ENCODE data around the gene KIFC3.
A peak's percentile ranks its signal among the peaks of the same experiment; 100 is the strongest.
"Not testable (repeated sequence)": the region's sequence is repeated elsewhere in the genome, so short reads cannot be mapped to it uniquely, and the experiment has no call there.

KIFC3 gene

DNA sequence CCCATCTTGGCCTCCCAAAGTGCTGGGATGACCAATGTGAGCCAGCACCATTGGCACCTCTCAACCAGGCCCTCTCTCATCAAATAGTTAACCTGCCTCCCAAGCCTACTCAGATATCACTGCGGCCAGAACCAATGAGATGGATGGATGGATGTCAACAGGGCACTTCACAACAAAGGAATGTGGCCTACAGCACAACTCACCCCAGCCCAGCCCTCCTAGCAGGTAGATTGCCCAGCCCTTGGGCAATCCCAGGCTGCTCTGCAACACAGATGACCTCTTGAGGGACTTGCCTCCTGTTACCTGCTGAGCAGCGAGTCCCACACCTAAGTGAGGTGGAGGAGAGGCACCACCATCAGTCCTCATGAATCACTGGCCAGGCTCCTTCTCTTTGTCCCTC is 22.6 kb upstream of the KIFC3 start:
- DNase-seq (ENCODE audit: low spot score) = no peak

DNA sequence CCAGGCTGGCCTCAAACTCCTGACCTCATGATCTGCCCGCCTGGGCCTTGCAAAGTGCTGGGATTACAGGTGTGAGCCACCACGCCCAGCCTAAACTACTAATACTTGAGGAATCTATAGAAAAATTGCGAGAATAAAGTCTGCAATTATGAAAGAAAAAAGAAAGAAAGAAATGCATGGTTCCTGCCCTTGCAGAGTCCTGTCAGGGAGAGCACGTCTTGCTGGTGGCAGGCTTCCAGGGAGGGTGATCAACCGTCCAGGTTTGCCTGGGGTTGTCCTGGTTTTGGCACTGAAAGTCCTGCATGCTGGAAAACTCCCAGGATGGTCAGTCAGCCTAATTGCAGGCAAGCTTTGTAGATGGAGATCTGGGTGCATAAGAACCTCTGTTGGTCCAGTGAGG is 21.5 kb upstream of the KIFC3 start:
- no peak for DNase-seq (ENCODE audit: low spot score)

DNA sequence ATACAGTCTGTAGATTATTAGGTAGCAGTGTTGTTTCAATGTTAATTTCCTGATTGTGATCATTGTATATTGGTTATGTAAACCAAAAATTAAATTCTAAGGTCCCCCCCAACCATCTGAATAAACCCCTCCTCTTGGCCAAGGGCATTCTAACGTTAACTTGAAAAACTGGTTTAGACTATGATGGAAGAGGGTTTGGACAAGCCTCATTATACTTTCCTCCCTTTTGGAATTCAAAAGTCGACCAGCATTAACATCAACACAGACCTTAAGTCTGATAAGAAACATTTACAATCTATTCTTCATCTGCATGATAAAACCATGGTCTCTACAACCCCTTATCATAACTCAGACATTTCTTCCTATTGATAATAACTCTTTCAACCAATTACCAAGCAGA is 20.6 kb upstream of the KIFC3 start:
- DNase-seq (ENCODE audit: low spot score) = no peak

GRCh38 chr16:57822018-57822553 is 19.8 kb upstream of the KIFC3 start:
- no peak for DNase-seq (ENCODE audit: low spot score)

DNA sequence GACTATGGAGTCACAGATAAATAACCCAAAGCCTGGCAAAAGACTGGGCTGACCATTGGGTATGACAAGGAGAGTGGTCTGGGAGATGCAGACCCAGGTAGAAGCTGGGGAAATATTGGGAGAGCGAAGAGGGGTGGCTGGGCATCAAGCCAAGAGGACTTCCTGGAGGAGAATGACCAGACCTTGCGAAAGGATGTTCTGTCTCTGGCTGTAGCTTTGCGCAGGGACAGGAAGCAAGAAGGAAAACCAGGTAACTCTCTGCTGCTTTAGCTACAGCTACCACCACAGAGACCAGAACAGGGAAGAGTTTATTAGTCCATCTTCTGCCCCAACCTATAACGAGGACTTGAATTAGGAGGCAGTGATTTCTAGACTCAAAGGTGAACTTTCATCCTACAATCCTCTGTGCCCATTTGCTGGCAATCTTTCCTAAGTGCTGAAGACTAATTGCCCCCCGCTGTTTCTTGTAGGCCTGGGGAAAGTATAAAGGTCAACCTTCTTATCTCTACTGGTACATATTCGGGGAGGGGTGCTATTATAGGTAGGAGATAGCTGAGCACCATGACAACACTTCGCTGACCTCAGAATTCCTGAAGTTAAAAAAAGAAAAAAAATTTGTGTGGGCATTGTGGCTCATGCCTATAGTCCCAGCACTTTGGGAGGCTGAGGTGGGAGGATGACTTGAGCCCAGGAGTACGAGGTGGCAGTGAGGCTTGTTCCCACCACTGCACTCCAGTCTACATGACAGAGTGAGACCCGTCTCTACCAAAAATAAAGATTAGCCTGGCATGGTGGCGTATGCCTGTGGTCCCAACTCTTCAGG is 19.1 kb upstream of the KIFC3 start:
- DNase-seq (ENCODE audit: low spot score) = no peak

DNA sequence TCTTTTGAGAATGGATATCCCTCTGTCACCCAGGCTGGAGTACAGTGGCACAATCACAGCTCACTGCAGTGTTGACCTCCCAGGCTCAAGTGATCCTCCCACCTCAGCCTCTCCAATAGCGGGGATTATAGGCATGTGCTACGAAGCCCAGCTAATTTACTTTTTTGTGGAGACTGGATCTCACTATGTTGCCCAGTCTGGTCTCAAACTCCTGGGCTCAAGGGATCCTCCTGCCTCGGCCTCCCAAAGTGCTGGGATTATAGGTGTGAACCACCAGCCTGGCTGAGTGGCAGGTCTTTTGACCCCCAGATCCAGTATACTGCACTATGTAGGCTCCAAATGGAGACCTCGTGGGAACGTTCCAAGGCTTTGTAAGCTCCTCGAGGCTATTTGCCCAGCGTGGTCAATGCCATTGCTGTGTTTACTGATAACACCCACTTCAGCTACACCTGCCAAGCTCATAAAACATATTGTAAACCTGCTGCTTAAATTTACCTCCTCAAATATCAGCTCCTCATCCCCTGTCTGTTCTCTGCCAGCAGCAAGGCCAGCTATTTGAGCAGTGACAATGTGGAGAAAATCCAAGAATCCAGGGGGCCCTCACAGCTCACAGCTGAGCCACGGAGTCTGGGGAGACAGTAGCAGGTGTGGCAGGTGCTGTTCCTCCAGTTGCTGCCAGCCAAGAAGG is 16.2 kb upstream of the KIFC3 start:
- no peak for DNase-seq (ENCODE audit: low spot score)

GRCh38 chr16:57817680-57818079 is 15.4 kb upstream of the KIFC3 start:
- no peak for DNase-seq (ENCODE audit: low spot score)

DNA sequence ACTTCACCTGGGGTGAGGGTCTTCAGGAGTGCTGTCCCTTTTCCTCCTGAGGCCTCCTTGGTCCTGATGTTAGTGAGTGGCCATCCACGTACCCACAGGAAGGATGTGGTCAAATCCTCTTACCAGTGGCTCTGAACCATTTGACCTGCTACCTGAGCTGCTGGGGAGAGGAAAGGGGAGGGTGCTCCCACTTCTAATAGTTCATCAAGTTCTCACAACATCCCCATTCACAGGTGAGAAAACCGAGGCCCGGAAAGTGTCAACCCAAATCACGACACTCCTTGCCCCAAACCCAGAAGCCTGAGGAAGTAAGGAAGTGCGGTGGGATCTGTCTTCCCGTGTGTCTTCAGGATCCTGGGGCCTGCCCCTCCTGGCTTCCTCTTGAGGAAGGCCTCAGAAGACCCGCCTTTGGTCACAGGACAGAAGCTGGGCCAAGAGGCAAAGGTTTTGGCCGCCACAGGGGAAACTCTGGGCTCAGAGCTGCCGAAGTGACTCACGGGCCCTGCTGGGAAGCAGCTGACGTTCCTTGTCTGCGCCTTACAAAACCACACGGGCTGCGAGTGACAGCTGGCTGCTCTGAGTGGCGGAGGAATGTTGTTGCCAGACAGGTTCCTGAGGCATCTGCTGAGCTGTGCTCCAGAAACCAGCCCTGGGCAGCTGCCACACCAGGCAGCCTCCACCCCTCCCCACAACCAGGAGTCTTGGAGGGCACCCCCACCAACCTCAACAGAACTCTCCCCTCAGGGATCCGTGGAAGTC is 13.9 kb upstream of the KIFC3 start:
- DNase-seq (ENCODE audit: low spot score) = peak; percentile 65

GRCh38 chr16:57814896-57815295 is 12.6 kb upstream of the KIFC3 start:
- DNase-seq (ENCODE audit: low spot score) = no peak

DNA sequence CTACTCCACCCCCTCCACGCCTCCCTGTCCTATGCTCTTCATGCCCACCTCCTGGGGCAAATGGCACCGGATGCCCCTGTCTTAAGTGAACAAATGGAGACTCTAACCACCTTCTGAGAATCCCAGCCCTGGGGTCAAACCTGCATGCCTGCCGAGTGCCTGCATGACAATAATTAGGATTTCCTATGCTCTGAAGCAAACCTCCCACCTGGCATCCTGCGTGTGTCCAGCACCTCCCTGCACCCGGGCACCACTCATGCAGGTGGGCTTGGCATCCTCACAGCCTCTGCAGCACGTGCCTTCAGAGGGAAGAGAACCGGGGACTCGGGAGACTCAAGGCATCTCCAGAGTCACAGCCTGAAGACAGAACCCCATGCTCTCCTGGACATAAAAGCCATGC is 11.2 kb upstream of the KIFC3 start:
- DNase-seq (ENCODE audit: low spot score) = no peak

GRCh38 chr16:57811340-57811739 is 9.0 kb upstream of the KIFC3 start:
- DNase-seq (ENCODE audit: low spot score) = not testable (repeated sequence)

- no peak for DNase-seq (ENCODE audit: low spot score)
These were observed 8.1 kb upstream of the KIFC3 start for GRCh38 chr16:57810197-57811031.

DNA sequence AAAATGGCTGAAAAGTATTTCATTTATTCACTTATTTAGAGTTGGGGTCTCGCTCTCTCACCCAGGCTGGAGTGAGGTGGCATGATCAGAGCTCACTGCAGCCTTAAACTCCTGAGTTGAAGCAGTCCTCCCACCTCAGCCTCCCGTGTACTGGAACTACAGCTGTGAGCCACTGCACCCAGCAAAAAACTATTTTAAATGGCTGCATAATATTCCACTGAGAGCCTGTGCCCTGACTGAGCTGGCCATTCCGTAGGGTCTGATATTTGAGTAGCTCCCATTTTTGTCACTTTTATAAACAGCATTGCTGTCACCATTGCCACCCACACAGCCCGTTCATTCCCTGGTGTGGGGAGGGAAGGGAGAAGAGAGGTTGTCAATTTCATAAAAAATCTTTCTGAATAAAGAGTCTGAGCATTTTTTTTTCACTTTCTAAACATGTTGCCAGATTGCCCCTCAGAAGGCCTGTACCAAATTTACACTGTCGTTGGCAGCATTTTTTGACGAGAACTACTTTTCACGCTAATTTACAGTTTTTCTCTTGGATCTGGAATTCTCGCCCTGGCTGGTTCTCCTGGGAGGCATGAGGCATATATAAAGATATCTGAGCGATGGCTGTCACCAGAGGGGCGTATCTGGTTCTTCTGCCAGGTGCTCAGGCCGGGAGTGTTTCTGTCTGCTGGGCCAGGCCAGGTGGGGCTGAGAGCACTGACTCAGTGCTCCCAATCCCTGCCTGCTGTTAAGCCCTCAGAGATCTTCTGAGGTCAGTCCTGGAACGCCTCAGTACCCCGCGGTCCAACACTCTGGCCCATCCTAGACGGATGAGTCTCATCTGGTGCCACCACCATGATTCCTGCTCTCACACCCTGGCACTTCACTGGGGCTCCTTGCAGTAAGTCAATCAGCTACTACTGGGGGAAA is 7.2 kb upstream of the KIFC3 start:
- DNase-seq (ENCODE audit: low spot score) = no peak

- no peak for DNase-seq (ENCODE audit: low spot score)
These were observed 6.4 kb upstream of the KIFC3 start for GRCh38 chr16:57808589-57809228.

GRCh38 chr16:57807968-57808528 is 5.8 kb upstream of the KIFC3 start:
- DNase-seq (ENCODE audit: low spot score) = peak; percentile 77

DNA sequence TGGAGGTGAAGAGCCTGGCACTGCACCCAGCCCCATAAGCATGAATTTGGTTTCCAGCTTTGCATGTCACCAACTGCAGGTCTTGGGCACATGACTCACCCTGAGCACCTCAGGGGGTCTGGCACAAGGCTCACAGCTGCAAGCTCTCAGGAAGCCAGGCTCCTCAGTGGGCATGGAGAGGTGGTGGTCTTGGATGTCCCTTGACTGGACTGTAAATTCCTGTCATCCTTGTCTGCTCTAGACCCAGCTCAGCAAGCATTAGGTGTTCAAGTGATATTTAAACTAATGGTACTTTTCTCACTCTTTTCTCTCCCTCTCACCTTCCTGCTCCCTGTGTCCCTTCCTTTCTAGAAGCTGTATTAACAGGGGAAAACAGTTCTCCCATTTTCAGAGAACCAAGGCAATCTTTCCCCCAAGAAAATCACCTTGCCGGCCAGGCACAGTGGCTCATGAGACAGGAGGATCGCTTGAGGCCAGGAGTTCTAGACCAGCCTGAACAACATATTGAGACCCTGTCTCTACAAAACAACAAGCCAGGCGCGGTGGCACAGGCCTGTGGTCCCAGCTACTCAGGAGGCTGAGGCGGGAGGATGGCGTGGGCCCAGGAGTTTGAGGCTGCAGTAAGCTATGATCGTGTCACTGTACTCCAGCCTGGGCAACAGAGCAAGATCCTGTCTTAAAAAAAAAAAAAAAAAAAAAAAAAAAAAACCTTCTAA is 5.1 kb upstream of the KIFC3 start:
- DNase-seq (ENCODE audit: low spot score) = no peak

GRCh38 chr16:57805176-57805575 is 2.9 kb upstream of the KIFC3 start:
- DNase-seq (ENCODE audit: low spot score) = no peak

DNA sequence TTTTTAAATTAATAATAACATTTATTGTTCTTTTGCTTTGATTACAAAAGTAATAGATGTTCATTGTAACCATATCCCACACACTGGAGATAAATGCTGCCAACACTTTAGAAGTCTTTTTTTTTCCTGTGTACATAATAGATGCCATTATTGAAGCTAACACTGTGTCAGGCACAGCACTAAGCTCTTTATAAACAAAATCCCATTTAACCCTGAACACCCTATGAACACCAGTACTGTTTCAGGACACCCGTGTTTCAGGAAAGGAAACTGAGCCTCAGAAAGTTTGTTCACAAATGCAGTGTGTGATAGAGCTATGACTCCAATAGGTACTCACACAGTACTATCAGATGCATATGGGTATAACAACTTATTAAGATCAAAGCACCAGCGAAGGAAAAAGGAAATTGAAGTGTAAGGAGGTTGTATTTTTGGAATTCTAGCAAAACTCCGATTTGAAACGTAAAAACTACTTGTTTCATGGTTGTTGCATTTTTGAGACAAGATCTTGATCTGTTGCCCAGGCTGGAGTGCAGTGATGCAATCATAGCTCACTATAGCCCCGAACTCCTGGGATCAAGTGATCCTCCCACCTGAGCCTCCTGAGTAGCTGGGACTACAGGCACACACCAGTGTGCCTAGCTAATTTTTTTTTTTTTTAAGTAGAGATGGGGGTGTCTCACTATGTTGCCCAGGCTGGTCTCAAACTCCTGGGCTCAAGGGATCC is 2.0 kb upstream of the KIFC3 start:
- no peak for DNase-seq (ENCODE audit: low spot score)
